ENCODE results near the gene SPAG17.

The SPAG17 gene

GRCh38 chr1:118185084-118185832, at the start of gene SPAG17:
SPAG17 (minus strand) TSS chr1:118185228; CDS start chr1:118185157, 71 bp downstream.
- TF ChIP-seq CTCF (IDR thresholded peaks at IDR 0.05; ENCODE audit: extremely low read depth, missing control alignments), result no peak
- peak; percentile 27 for DNase-seq (ENCODE audit: low spot score)

- no peak for TF ChIP-seq CTCF (IDR thresholded peaks at IDR 0.05; ENCODE audit: extremely low read depth, missing control alignments)
- DNase-seq (ENCODE audit: low spot score), result no peak
Measured at GRCh38 chr1:118225471-118225870, 40.4 kb upstream of the SPAG17 start.

GRCh38 chr1:118223426-118223825, 38.4 kb upstream of the SPAG17 start:
- no peak for DNase-seq (ENCODE audit: low spot score)
- TF ChIP-seq CTCF (IDR thresholded peaks at IDR 0.05; ENCODE audit: extremely low read depth, missing control alignments), result no peak

GRCh38 chr1:118219438-118219837, 34.4 kb upstream of the SPAG17 start:
- DNase-seq (ENCODE audit: low spot score), result no peak
- TF ChIP-seq CTCF (IDR thresholded peaks at IDR 0.05; ENCODE audit: extremely low read depth, missing control alignments), result no peak

GRCh38 chr1:118217141-118217838, 32.3 kb upstream of the SPAG17 start:
- TF ChIP-seq CTCF (IDR thresholded peaks at IDR 0.05; ENCODE audit: extremely low read depth, missing control alignments), result no peak
- no peak for DNase-seq (ENCODE audit: low spot score)

DNA sequence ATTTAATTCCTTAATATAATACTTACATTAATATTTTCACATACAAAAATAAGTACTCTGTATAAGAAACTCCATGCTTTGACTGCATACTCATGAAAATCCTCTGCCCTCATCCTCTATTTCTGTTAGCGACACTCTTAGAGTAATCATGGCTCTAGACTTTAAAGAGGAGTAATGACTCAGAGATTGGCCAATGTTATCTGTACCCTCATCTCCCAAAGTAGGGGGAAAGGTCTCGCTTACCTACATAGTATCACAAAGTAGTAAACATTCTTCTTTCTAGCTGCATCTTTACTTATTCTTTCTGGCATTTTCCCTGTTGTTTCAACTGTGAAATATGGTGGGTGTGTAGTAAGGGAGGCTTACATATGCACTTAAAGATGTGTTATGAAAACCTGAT, 29.8 kb upstream of the SPAG17 start:
- no peak for DNase-seq (ENCODE audit: low spot score)
- TF ChIP-seq CTCF (IDR thresholded peaks at IDR 0.05; ENCODE audit: extremely low read depth, missing control alignments), result no peak

DNA sequence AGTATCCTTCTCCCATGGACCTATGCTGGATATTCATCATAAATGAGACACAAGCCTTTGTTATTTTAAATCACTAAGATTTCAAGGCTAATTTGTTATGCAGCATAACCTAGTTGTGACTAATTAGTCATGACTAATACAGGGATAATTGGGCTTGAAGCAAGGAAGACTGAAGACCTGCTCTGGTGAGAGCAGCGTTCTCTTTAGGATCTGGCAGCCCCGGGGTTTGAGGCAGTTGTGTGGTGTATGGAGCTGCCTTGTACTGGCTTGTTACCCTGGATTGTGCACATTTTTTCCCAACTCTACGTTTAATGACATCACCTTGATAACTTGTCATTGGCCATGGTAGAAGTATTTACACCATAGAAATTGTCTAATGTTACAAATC, 25.7 kb upstream of the SPAG17 start:
- DNase-seq (ENCODE audit: low spot score), result no peak

More for the DNA sequence above, 25.7 kb upstream of the SPAG17 start:
- TF ChIP-seq CTCF (IDR thresholded peaks at IDR 0.05; ENCODE audit: extremely low read depth, missing control alignments), result no peak
